HCT116 (cell line): ENCODE measurements around the gene ARPC1A. TPM values are rescaled to one million over a fixed set of nuclear protein-coding genes. Genes with fewer than 3 reads are reported as not detected.

Experiments used
- ATAC-seq: fragments of 200-7000 bp; cut with Tn5 transposase; 2 replicates; pipeline ENCODE4 v1.9.1; 2020; ENCODE audit warnings: mild to moderate bottlenecking, moderate library complexity
- BruUV-seq: library from RNA; stranded (reverse); fragments of 400-500 nt; replicated peaks from 2 replicates; lab custom pipeline; 2021; lab: Mats Ljungman, UMichigan
- CTCF ChIA-PET: fragments of 300-600 bp; sonication (Branson Sonifier 250); formaldehyde crosslinking; loops from one replicate; lab custom pipeline; 2021; ENCODE audit warnings: antibody characterized with exemption; lab: Charles Lee
- POLR2A ChIA-PET: fragments of 300-600, 350-600 bp; sonication (Branson Sonifier 250); formaldehyde crosslinking; loops from one replicate; lab custom pipeline; 2021; ENCODE audit warnings: antibody characterized with exemption; lab: Charles Lee
- RAD21 ChIA-PET, 2 experiments: fragments of 300-600 bp; sonication (Branson Sonifier 250); formaldehyde crosslinking; loops; one replicate each; lab custom pipeline; 2023; ENCODE audit warnings: low total read pairs in 2 of 2; ENCODE audit not compliant: uncharacterized antibody in 2 of 2, unreplicated experiment in 2 of 2, low non-redundant PET in 1 of 2; lab: Charles Lee
- DNase-seq: peaks from one replicate; pipeline ENCODE4 v3.0.0-alpha.2; 2010; ENCODE audit warnings: low read depth, low spot score
- H2AFZ ChIP-seq: fragments of 200-600 bp; shearing (Covaris generic), sonication (generic); 2 replicates; pipeline ENCODE4 v1.6.1; 2017; ENCODE audit warnings: low read depth, mixed run types, mixed read lengths, antibody characterized with exemption, low read length; ENCODE audit not compliant: poor library complexity, severe bottlenecking
- H3K27ac ChIP-seq: 2 replicates; pipeline ENCODE4 v1.5.1; 2012; ENCODE audit warnings: low read depth, low read length
- H3K27me3 ChIP-seq: fragments of 200-600 bp; sonication (generic); 2 replicates; pipeline ENCODE4 v1.6.1; 2016; ENCODE audit warnings: mixed run types, low read length, mixed read lengths; ENCODE audit not compliant: insufficient read depth
- H3K36me3 ChIP-seq, 2 experiments: fragments of 200-500 bp in 1 of 2; fragments of 200-600 bp in 1 of 2; sonication (Bioruptor generic) in 1 of 2; sonication (generic) in 1 of 2; 2 replicates each; pipeline versions ENCODE4 v1.5.1 to v1.6.1; 2014 to 2016; ENCODE audit warnings: low read length in 2 of 2, inconsistent platforms in 1 of 2, mixed read lengths in 1 of 2, mixed run types in 1 of 2; ENCODE audit not compliant: insufficient read depth in 2 of 2, control insufficient read depth in 1 of 2
- H3K4me1 ChIP-seq, 2 experiments: fragments of 200-600 bp in 1 of 2; sonication (generic) in 1 of 2; 2 replicates each; pipeline versions ENCODE4 v1.5.1 to v1.6.1; 2012 to 2017; ENCODE audit warnings: low read length in 2 of 2, inconsistent platforms in 1 of 2, mild to moderate bottlenecking in 1 of 2, mixed read lengths in 1 of 2, mixed run types in 1 of 2, moderate library complexity in 1 of 2; ENCODE audit not compliant: insufficient read depth in 2 of 2, control insufficient read depth in 1 of 2
- H3K4me2 ChIP-seq: fragments of 200-600 bp; sonication (generic); 2 replicates; pipeline ENCODE4 v1.6.1; 2017; ENCODE audit warnings: mixed run types, low read length, mixed read lengths
- H3K4me3 ChIP-seq, 2 experiments: fragments of 200-600 bp in 1 of 2; sonication (generic) in 1 of 2; replicated peaks in 1 of 2; 2 replicates each; pipeline ENCODE4 v1.5.1; 2011 to 2016; ENCODE audit warnings: low read length in 2 of 2, control low read depth in 1 of 2, low read depth in 1 of 2, mild to moderate bottlenecking in 1 of 2, mixed read lengths in 1 of 2, mixed run types in 1 of 2
- H3K79me2 ChIP-seq: fragments of 200-600 bp; sonication (generic); 2 replicates; pipeline ENCODE4 v1.6.1; 2017; ENCODE audit warnings: mild to moderate bottlenecking, mixed run types, low read length, moderate library complexity, mixed read lengths; ENCODE audit not compliant: insufficient read depth
- H3K9ac ChIP-seq: fragments of 200-600 bp; sonication (generic); 2 replicates; pipeline ENCODE4 v1.6.1; 2016; ENCODE audit warnings: low read length, mixed read lengths
- H3K9me2 ChIP-seq: fragments of 200-600 bp; sonication (generic), shearing (Covaris generic); 2 replicates; pipeline ENCODE4 v1.6.1; 2017; ENCODE audit warnings: mixed run types, mild to moderate bottlenecking, moderate library complexity; ENCODE audit not compliant: insufficient read depth
- H3K9me3 ChIP-seq, 2 experiments: fragments of 200-500 bp in 1 of 2; fragments of 200-600 bp in 1 of 2; sonication (Bioruptor generic) in 1 of 2; sonication (generic) in 1 of 2; 2 replicates each; pipeline ENCODE4 v1.6.1; 2014 to 2017; ENCODE audit warnings: low read length in 2 of 2, mixed read lengths in 2 of 2, inconsistent platforms in 1 of 2, low read depth in 1 of 2, mild to moderate bottlenecking in 1 of 2, mixed run types in 1 of 2, moderate library complexity in 1 of 2; ENCODE audit not compliant: control insufficient read depth in 1 of 2, insufficient read depth in 1 of 2
- H4K20me1 ChIP-seq: fragments of 200-600 bp; sonication (generic), shearing (Covaris generic); 2 replicates; pipeline ENCODE4 v1.6.1; 2017; ENCODE audit warnings: mixed run types, mild to moderate bottlenecking, moderate library complexity; ENCODE audit not compliant: insufficient read depth
- CEBPB ChIP-seq: IDR thresholded peaks from 2 replicates; pipeline ENCODE4 v1.6.1; 2012; ENCODE audit warnings: low read depth
- EGR1 ChIP-seq: IDR thresholded peaks from 2 replicates; pipeline ENCODE4 v1.6.1; 2012; ENCODE audit warnings: low read depth
- ELF1 ChIP-seq: IDR thresholded peaks from 2 replicates; pipeline ENCODE4 v1.6.1; 2012; ENCODE audit warnings: low read depth, borderline replicate concordance
- EZH2 ChIP-seq: fragments of 200-600 bp; sonication (generic); IDR thresholded peaks from 2 replicates; pipeline ENCODE4 v1.6.1; 2017; ENCODE audit warnings: antibody characterized with exemption, mixed run types
- EZH2phosphoT487 ChIP-seq: fragments of 200-600 bp; IDR thresholded peaks from 2 replicates; pipeline ENCODE4 v1.6.1; 2018; ENCODE audit warnings: antibody characterized with exemption, borderline replicate concordance
- FOSL1 ChIP-seq: IDR thresholded peaks from 2 replicates; pipeline ENCODE4 v1.6.1; 2012; ENCODE audit warnings: low read depth
- JUND ChIP-seq: IDR thresholded peaks from 2 replicates; pipeline ENCODE4 v1.6.1; 2012
- POLR2A ChIP-seq: IDR thresholded peaks from 2 replicates; pipeline ENCODE4 v1.7.0; 2011; ENCODE audit warnings: borderline replicate concordance; ENCODE audit not compliant: insufficient read depth, insufficient read length; ENCODE audit errors: extremely low read depth
- POLR2AphosphoS5 ChIP-seq: IDR thresholded peaks from 2 replicates; pipeline ENCODE4 v1.6.1; 2011; ENCODE audit warnings: mild to moderate bottlenecking, low read depth, low read length, moderate library complexity
- RAD21 ChIP-seq: IDR thresholded peaks from 2 replicates; pipeline ENCODE4 v1.6.1; 2012; ENCODE audit warnings: low read depth, mild to moderate bottlenecking
- SIN3A ChIP-seq: IDR thresholded peaks from 2 replicates; pipeline ENCODE4 v1.6.1; 2012; ENCODE audit warnings: low read depth
- SP1 ChIP-seq: IDR thresholded peaks from 2 replicates; pipeline ENCODE4 v1.6.1; 2012; ENCODE audit warnings: low read depth
- SRF ChIP-seq: IDR thresholded peaks from 2 replicates; pipeline ENCODE4 v1.6.1; 2012; ENCODE audit warnings: low read depth
- TCF7L2 ChIP-seq: IDR thresholded peaks from 2 replicates; pipeline ENCODE4 v1.7.0; 2011; ENCODE audit warnings: borderline replicate concordance, inconsistent platforms; ENCODE audit not compliant: insufficient read depth, insufficient read length; ENCODE audit errors: extremely low read depth
- YY1 ChIP-seq: IDR thresholded peaks from 2 replicates; pipeline ENCODE4 v1.6.1; 2011; ENCODE audit warnings: low read length, low read depth, moderate library complexity, mild to moderate bottlenecking; ENCODE audit not compliant: insufficient replicate concordance; ENCODE audit errors: extremely low read depth
- ZFX ChIP-seq: fragments of 450-650 bp; IDR thresholded peaks from 2 replicates; pipeline ENCODE4 v1.6.1; 2017
- intact Hi-C: fragments of 100-400 bp; cut with micrococcal nuclease; formaldehyde crosslinking; loops from 2 replicates; pipeline ENCODE4 v1.10.0; 2022
- total RNA-seq: library from RNA; stranded (reverse); gene quantifications from one replicate; pipeline ENCODE4 v1.2.1, GENCODE V29; 2021; ENCODE audit not compliant: unreplicated experiment
- TF ChIP-seq, protein P1 (sequence below): IDR thresholded peaks from 2 replicates; pipeline ENCODE4 v1.6.1; 2011; ENCODE audit warnings: mild to moderate bottlenecking, low read length, moderate library complexity; ENCODE audit not compliant: insufficient replicate concordance; ENCODE audit errors: extremely low read depth
- TF ChIP-seq, protein P2 (sequence below): IDR thresholded peaks from 2 replicates; pipeline ENCODE4 v1.6.1; 2012
- TF ChIP-seq, protein P3 (sequence below), 3 experiments: fragments of 200-600 bp in 1 of 3; sonication (generic) in 1 of 3; IDR thresholded peaks in 2 of 3; conservative IDR thresholded peaks in 1 of 3; 2 replicates each; pipeline ENCODE4 v1.5.1; 2012 to 2017; ENCODE audit warnings: low read depth in 2 of 3, low read length in 2 of 3, antibody characterized with exemption in 1 of 3, borderline replicate concordance in 1 of 3, control low read depth in 1 of 3, mild to moderate bottlenecking in 1 of 3, mixed read lengths in 1 of 3, mixed run types in 1 of 3, moderate library complexity in 1 of 3; ENCODE audit not compliant: insufficient read depth in 1 of 3
- TF ChIP-seq, protein P4 (sequence below): IDR thresholded peaks from 2 replicates; pipeline ENCODE4 v1.6.1; 2012; ENCODE audit warnings: low read depth

ARPC1A gene
- total RNA-seq, 1 experiment from 2014 or later: 250 TPM

DNA sequence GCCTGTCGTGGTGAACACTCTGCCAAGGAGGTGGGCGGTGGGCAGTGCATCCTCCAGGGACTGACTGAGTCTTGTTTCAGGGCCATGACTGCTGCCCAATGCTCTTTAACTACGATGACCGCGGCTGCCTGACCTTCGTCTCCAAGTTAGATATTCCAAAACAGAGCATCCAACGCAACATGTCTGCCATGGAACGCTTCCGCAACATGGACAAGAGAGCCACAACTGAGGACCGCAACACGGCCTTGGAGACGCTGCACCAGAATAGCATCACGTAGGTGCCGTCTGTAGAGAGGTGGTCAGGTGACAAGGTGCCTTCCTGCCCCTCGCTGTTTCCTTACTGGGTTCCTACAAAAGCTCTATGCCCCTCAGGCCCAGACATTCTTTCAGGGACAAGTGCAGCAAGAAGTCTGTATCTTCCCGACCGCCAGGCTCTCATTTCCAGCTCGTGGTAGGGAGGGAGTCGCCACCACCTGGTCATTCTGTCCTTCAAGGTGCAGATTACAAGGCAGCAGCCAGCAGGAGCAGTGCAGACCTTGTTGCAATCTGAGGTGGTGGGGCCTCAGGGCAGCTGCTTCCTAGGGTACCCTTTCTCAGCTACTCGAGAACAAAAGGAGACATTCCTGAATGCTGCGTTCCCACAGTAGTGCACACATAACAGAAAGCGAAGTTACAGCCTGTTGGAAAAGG is 33.9 kb downstream of the ARPC1A start:
- Histone ChIP-seq H3K9me3 (no peaks in the 10 kb centered on the region), H3K9me2 (no peaks in the 10 kb centered on the region), H3K4me2 (no peak overlapping the region), H3K36me3 (peaks cover 23 to 35% of the 10 kb centered on the region in 2 experiments; a peak in 3 of 4 replicates), H3K9ac (no peak overlapping the region), H3K4me1 (no peaks in the 10 kb centered on the region), H3K27me3 (no peaks in the 10 kb centered on the region), H3K27ac (no peak overlapping the region), H4K20me1 (no peaks in the 10 kb centered on the region), H3K4me3 (no peak overlapping the region), H2AFZ (no peak overlapping the region), H3K79me2 (no peaks in the 10 kb centered on the region)
- no peak for ATAC-seq
- TF ChIP-seq EZH2 (no peak), EGR1 (no peak), SP1 (no peak), ZFX (no peak), POLR2AphosphoS5 (no peak), RAD21 (no peak), YY1 (no peak), SRF (no peak), FOSL1 (no peak), JUND (no peak), TCF7L2 (no peak), ELF1 (no peak), POLR2A (no peak), SIN3A (no peak), CEBPB (no peak), EZH2phosphoT487 (no peak)
- TF ChIP-seq, protein P1, sequence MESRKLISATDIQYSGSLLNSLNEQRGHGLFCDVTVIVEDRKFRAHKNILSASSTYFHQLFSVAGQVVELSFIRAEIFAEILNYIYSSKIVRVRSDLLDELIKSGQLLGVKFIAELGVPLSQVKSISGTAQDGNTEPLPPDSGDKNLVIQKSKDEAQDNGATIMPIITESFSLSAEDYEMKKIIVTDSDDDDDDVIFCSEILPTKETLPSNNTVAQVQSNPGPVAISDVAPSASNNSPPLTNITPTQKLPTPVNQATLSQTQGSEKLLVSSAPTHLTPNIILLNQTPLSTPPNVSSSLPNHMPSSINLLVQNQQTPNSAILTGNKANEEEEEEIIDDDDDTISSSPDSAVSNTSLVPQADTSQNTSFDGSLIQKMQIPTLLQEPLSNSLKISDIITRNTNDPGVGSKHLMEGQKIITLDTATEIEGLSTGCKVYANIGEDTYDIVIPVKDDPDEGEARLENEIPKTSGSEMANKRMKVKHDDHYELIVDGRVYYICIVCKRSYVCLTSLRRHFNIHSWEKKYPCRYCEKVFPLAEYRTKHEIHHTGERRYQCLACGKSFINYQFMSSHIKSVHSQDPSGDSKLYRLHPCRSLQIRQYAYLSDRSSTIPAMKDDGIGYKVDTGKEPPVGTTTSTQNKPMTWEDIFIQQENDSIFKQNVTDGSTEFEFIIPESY: no peak
- TF ChIP-seq, protein P2, sequence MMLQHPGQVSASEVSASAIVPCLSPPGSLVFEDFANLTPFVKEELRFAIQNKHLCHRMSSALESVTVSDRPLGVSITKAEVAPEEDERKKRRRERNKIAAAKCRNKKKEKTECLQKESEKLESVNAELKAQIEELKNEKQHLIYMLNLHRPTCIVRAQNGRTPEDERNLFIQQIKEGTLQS: no peak
- TF ChIP-seq, protein P3, sequence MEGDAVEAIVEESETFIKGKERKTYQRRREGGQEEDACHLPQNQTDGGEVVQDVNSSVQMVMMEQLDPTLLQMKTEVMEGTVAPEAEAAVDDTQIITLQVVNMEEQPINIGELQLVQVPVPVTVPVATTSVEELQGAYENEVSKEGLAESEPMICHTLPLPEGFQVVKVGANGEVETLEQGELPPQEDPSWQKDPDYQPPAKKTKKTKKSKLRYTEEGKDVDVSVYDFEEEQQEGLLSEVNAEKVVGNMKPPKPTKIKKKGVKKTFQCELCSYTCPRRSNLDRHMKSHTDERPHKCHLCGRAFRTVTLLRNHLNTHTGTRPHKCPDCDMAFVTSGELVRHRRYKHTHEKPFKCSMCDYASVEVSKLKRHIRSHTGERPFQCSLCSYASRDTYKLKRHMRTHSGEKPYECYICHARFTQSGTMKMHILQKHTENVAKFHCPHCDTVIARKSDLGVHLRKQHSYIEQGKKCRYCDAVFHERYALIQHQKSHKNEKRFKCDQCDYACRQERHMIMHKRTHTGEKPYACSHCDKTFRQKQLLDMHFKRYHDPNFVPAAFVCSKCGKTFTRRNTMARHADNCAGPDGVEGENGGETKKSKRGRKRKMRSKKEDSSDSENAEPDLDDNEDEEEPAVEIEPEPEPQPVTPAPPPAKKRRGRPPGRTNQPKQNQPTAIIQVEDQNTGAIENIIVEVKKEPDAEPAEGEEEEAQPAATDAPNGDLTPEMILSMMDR (IDR thresholded peaks at IDR 0.05 in 2 of 3, conservative IDR thresholded peaks at IDR 0.05 in 1 of 3; ENCODE audit: borderline replicate concordance in 1 of 3, insufficient read depth in 1 of 3, low read depth in 2 of 3, low read length in 2 of 3): no peak
- TF ChIP-seq, protein P4, sequence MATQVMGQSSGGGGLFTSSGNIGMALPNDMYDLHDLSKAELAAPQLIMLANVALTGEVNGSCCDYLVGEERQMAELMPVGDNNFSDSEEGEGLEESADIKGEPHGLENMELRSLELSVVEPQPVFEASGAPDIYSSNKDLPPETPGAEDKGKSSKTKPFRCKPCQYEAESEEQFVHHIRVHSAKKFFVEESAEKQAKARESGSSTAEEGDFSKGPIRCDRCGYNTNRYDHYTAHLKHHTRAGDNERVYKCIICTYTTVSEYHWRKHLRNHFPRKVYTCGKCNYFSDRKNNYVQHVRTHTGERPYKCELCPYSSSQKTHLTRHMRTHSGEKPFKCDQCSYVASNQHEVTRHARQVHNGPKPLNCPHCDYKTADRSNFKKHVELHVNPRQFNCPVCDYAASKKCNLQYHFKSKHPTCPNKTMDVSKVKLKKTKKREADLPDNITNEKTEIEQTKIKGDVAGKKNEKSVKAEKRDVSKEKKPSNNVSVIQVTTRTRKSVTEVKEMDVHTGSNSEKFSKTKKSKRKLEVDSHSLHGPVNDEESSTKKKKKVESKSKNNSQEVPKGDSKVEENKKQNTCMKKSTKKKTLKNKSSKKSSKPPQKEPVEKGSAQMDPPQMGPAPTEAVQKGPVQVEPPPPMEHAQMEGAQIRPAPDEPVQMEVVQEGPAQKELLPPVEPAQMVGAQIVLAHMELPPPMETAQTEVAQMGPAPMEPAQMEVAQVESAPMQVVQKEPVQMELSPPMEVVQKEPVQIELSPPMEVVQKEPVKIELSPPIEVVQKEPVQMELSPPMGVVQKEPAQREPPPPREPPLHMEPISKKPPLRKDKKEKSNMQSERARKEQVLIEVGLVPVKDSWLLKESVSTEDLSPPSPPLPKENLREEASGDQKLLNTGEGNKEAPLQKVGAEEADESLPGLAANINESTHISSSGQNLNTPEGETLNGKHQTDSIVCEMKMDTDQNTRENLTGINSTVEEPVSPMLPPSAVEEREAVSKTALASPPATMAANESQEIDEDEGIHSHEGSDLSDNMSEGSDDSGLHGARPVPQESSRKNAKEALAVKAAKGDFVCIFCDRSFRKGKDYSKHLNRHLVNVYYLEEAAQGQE: no peak
- POLR2A ChIA-PET: no interaction called here
- CTCF ChIA-PET: no interaction called here
- intact Hi-C loops: no loop called here
- RAD21 ChIA-PET: no interaction called here
- no peak for DNase-seq
- BruUV-seq: no TSS peak
